Measurements from ENCODE around the gene BCO1.

The BCO1 gene

GRCh38 chr16:81321039-81321438 lies 82.5 kb downstream of the BCO1 start:
- no peak for DNase-seq

GRCh38 chr16:81321536-81321935 lies 83.0 kb downstream of the BCO1 start:
- DNase-seq, result no peak

- DNase-seq, result no peak
Observed at GRCh38 chr16:81324808-81325207, 86.3 kb downstream of the BCO1 start.

GRCh38 chr16:81327011-81327410 lies 88.5 kb downstream of the BCO1 start:
- DNase-seq, result no peak

- no peak for DNase-seq
Observed at GRCh38 chr16:81327447-81328196, 89.1 kb downstream of the BCO1 start.

- DNase-seq, result no peak
Observed at GRCh38 chr16:81329947-81330346, 91.5 kb downstream of the BCO1 start.

- no peak for DNase-seq
Observed at GRCh38 chr16:81333356-81333755, 94.9 kb downstream of the BCO1 start.

- DNase-seq, result no peak
Observed at GRCh38 chr16:81335669-81336068, 97.2 kb downstream of the BCO1 start.

- DNase-seq, result no peak
Observed at GRCh38 chr16:81337097-81337496, 98.6 kb downstream of the BCO1 start.
